HG02885 (cell line): ENCODE data around the gene BCL2L11.

Experiments used
- ATAC-seq: cut with Tn5 transposase; IDR thresholded peaks from one replicate; pipeline ENCODE4 v1.9.1; 2021; ENCODE audit warnings: mild to moderate bottlenecking; ENCODE audit not compliant: unreplicated experiment, poor library complexity

BCL2L11 gene

DNA sequence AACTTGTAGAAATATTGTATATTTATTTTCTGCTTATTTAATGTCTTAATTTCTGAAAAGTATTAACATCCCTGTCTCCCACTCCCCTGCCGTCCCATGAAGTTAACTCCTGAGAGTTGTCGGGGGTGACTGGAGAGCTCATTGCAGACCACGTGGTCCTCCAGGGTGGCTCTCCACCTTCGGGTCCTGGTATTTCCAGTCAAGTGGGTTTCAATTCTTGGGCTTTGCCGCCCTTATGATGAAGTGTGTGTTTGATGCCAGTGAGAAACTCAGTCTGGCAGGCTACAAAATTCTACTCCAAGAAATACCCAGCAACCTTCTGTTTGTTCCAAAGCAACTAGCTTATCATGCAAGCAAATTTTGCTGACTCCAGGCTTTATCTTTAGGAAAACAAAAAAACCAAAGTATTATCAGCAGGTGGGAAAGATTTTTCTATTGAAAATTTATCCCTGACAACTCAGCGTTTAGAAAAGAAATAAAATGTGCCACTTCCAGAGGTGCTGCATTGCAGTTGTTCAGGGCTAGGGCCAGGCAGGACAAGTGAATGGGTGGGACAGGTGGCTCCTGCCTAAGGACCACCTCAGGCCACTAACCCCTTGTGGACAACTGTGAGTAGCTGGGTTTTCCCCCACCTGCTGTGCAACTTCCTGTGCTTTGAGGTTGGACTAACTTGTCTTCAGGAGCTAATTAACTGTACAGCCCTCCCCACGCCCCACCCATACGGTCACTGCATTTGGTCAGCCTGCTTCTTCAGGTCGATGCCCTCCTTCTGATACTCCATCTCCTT, 46.6 kb downstream of the BCL2L11 start:
- ATAC-seq = no peak

- ATAC-seq = no peak
Observed at GRCh38 chr2:111167863-111168162, 47.1 kb downstream of the BCL2L11 start.

DNA sequence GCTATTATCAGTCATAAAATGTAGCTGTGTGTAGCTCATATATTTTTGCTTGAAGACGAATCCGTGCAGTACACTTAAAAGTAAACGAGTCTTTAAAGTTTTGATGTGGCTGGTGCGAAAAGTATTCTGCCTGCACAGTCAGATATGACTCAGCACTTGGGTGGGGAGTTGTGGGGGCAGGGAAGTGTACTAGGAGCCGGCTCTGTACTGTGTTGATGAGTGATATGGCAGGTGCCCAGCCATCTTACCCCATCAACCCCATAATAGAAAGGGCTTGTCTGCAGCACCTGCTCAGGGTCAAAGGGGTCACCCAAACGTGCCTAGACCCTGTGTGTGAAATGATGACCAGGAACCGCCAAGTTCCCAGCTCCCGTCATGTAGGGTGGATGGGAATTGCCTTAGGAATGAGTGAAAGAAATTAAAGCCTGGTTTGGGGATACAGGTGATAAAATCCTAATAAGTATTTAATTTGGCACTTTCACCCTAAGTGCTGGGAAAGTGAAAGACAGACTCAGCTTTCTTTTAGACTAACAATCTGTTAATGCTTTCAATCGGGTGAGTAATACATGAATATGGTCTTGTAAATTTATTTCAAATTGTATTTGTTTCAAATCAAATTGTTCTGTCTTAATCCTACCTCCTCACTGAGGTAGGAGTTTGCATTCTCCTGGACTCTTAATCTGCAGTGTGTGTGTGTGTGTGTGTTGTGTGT, 48.0 kb downstream of the BCL2L11 start:
- ATAC-seq = peak; percentile 80

- ATAC-seq = no peak
Observed at GRCh38 chr2:111169268-111169667, 48.6 kb downstream of the BCL2L11 start.

DNA sequence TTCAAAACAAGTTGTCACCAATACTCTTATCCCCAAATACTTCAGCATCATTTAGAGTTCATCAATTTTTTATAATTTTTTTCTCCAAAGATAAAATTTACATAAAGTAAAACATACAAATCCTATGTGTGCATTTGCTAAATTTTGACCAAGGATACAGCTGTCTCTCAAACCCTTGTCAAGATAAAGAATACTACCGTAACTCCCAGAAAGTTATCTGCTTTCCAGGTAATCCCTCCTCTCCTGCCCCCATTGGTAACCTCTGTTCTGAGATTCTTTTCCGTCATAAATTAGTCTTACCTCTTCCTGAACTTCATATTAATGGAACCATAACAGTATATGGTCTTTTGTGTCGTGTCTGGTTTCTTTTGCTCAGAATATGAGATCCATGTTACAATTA, 49.2 kb downstream of the BCL2L11 start:
- ATAC-seq = no peak

DNA sequence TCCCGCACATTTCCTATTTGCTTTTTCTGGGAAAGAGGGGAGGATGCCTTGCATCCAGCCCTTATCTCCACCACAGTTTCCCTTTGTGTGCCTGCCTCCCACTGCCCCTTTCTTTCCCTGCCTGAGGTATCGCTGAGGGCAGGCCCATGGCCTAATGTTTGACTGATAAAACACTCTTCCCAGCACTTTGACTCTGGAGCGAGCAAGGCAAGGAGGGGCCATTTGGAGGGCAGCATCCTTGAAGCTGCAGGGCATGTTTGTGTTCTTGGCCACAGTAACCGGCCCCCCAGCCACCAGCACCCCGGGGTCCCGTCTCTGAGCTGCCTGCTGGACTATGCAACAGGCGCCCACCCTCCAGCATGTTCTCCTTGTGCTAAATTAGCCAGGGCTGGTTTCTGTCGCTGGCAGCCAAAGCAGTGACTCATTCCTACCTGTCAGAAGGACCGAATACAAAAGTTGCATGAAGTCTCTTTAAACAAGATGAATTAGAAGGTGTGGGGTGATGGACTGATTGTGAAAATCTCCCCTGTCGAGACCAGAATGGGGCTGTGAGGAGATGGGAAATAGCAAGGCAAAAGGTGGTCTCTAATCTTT, 50.7 kb downstream of the BCL2L11 start:
- ATAC-seq = no peak

GRCh38 chr2:111172666-111173065, 52.0 kb downstream of the BCL2L11 start:
- no peak for ATAC-seq

DNA sequence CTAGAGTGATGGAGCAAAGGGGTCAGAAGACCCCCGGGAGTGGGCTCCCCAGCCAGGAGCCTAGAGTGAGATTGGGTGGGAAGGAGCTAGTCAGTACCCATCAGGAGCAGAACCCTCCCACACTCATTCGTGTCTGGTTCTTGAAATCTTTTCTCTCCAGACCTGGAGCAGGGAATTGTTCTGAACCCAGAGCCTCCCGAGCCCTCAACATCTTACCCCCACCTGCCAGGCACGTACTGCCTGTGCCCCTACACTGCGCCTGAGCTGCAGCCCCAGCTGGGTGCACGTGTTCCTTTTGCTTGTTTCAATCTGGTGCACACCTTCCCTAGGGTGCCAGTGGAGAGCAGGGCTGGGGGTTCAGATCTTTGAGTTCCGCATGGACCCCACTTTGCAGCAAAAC, 52.6 kb downstream of the BCL2L11 start:
- ATAC-seq = no peak

- no peak for ATAC-seq
Observed at GRCh38 chr2:111173856-111174255, 53.1 kb downstream of the BCL2L11 start.

GRCh38 chr2:111175615-111176014, 54.9 kb downstream of the BCL2L11 start:
- ATAC-seq = no peak

DNA sequence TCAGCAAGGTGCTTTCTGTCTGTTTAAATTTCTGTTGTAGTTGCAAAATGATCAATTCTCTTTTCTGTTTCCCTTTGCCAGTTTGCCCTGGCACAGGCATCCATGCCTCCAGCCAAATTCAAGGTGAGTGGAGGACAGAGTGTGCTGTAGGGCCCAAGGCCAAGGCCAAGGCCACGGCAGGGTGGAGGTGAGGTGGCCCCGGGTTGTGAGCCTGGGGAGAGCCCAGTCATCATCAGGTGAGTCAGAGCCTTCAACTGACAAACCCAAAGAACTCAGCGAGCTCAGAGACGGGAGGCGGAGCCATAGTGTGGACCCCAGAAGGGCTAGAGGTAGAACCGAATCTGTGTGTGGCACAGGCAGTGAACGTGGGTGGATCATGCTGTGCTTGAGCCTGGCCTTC, 55.7 kb downstream of the BCL2L11 start:
- no peak for ATAC-seq

- no peak for ATAC-seq
Observed at GRCh38 chr2:111176867-111177266, 56.2 kb downstream of the BCL2L11 start.

GRCh38 chr2:111178296-111178695, 57.6 kb downstream of the BCL2L11 start:
- ATAC-seq = no peak

DNA sequence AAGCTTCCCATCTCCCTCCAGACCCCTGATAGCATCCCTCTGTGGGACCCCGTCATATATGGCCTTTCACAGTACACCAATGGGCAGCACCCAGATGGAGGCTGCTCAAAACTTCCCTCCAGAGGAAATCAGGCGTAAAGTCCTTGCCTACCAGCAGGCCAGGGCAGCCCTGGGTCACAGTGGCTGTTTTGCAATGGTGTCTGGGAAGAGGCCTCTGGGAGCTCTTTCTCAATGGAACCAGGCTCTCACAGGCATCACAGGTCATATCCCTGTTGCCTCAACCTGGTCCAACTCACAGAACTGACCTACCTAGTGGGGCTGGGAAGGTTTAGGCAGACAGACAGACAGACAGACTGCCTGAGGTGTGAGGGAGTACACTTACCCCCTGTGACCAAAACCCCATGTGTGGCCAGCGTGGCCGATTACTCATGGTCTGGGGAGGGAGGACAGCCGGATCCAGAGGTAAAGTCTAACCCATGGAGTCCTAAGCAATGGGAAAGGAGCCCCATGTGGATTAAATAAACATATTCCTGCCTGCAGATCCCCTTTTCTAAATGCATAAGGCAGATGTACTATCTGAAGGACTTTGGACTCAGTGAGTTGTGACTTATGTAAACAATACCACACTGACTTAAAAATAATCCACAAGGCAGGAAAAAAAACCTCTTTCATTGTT, 58.2 kb downstream of the BCL2L11 start:
- ATAC-seq = no peak

DNA sequence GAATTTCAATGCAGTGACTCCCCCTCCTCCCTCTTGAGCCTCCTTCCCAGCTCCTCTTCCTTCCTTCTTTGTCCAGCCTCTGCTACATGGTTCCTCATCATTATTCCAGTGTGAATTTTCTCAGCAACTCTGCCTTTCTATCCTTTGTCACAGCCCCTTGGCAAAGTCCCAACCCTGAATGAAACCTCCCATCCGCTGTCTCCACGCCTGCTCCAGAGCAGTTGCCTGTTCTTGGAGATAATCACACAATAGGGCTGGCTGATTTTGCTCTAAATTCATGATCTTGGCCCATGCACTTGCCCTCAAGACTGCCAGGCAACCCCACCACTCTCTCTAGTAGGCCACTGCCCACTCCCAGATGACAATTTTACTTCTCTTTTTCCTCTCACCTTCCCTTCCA, 61.4 kb downstream of the BCL2L11 start:
- ATAC-seq = no peak

- ATAC-seq = no peak
Observed at GRCh38 chr2:111182740-111183139, 62.0 kb downstream of the BCL2L11 start.

DNA sequence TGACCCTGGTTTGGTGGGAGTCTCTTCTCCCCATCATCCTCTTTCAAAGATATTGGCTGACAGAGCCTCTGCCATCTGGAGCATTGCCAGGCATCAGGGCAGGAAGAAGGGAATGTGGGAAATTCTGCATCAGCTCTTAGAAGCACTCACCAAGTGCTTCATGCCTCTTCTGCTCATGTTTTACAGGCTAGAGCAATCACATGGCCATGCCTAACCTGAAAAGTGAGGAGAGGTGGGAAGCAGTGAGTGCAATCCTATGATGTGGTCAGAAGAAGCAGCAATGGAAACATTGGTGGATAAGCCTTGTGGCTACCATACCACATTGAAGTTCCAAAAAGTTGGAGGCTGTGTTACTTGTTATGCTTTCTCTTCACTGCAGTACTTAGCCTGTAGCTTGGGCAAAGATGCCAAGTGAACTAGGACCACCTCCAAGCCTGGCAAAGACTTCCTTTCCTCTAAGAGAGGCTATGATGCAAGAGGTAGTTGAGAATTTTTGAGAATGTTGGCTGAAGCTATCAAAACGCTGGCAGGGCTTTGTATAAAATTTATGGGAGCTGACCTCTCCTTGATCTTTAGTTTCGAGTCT, 64.1 kb downstream of the BCL2L11 start:
- no peak for ATAC-seq

DNA sequence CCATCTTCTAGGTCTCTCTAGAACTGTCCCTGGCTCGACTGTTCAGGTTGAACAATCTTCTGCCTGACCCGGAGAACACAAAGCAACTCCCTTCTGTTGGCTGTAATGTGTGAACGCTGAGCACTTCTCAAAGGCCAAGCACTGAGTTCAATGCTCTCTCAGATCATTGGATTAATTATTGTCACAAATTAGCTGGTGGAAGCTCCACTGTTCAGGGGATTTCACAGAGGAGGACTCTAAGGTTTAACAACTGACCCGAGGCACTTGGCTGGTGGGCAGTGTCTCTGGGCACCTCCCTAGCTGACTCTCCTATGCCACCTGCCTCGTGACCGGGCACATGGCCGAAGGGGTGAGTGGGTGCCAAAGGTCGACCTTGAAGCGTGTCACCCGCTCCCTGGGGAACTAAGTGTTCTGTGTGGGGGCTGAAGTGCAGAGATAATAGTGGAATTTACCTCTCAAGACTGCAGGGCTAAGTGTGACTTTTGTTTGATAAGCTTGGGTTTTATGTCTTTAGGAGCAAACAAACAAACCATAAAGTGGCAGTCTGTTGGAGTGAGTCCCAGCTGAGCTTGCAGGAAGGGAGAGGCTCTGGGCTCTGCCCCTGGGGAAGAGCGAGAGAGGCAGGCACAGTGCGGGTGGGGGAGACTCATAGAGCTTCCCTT, 64.8 kb downstream of the BCL2L11 start:
- no peak for ATAC-seq

DNA sequence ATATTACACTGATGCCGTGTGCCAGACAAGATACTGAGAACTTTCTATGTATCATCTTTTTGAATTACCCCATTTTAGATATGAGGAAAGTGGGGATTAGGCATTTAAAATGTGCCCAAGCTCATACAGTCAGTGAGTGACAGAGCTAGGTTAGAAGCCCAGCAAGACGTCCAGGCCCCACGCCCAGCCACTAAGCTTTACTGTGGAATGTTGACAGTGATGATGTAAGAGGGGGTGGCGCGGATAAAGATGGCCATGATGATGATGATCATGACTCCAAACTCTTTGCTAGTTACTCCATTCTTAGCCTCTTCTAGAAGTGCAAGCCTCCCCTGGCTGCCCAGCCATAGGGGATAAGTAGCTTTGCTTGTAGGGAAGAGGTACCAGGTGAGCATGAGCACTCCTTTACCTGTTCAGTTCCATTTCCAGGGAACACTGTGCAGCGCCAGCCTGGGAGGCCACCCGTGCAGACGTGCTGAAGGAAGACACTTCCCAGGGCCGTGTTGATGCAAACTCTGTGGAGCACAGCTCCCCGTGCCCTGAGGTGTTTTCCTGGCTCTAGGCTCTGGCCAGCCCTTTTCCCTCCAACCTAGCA, 65.5 kb downstream of the BCL2L11 start:
- ATAC-seq = no peak

DNA sequence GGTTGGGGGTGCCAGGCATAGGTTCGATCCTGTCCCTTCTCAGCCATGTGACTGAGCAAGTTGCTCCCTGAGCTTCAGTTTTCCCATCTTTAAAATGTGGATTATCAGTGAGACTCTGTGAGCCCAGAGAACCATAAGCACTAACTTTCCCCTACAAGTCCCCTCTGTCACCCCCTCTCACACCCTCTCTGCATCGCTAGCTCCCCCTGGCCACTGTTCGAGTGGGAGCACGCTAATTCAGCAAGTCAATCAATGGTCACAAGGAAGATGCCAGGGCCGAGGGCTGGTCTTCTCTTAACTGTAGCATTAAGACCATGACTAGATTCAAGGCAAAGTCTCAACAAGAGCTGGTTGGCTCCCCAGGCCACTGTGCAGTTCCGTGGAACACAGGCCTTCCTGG, 66.2 kb downstream of the BCL2L11 start:
- ATAC-seq = no peak
